ENCODE measurements around the gene BPTF.

BPTF gene

GRCh38 chr17:67942810-67943209 lies 117.5 kb downstream of the BPTF start:
- Histone ChIP-seq H3K27me3 (ENCODE audit: control insufficient read depth in 3 of 3, insufficient read depth in 3 of 3, low read depth in 1 of 3, low read length in 3 of 3) (no peaks in the 10 kb centered on the region), H4K91ac (ENCODE audit: low read depth, low read length, poor library complexity) (no peak overlapping the region), H2AK5ac (ENCODE audit: low read depth, low read length) (no peak overlapping the region), H3K18ac (ENCODE audit: low read length) (no peak overlapping the region), H3K23ac (ENCODE audit: low read depth, low read length, poor library complexity) (no peak overlapping the region), H3K4me1 (ENCODE audit: control insufficient read depth in 2 of 2, insufficient read depth in 1 of 2, low read depth in 1 of 2, low read length in 2 of 2) (no peaks in the 10 kb centered on the region), H4K8ac (ENCODE audit: low read depth, low read length) (no peak overlapping the region), H3K4ac (ENCODE audit: low read length) (no peak overlapping the region), H3K4me2 (ENCODE audit: insufficient read depth, low read length, poor library complexity, severe bottlenecking) (no peak overlapping the region), H2BK120ac (ENCODE audit: low read depth, low read length) (no peak overlapping the region), H3K27ac (replicated peaks; ENCODE audit: low read length) (no peak overlapping the region), H3K14ac (ENCODE audit: low read length) (no peak overlapping the region), H3K9ac (ENCODE audit: low read depth, low read length, poor library complexity) (no peak overlapping the region), H3K9me3 (replicated peaks in 1 of 2; ENCODE audit: control insufficient read depth in 2 of 2, insufficient read depth in 1 of 2, low read depth in 1 of 2, low read length in 2 of 2) (no peaks in the 10 kb centered on the region), H3K79me1 (ENCODE audit: low read depth, low read length) (no peaks in the 10 kb centered on the region), H3K36me3 (replicated peaks in 1 of 2; ENCODE audit: control insufficient read depth in 2 of 2, insufficient read depth in 2 of 2, low read length in 2 of 2) (peaks cover 41 to 99% of the 10 kb centered on the region in 2 donors), H2BK15ac (ENCODE audit: low read length) (no peak overlapping the region), H2AFZ (ENCODE audit: low read length) (no peak overlapping the region), H2BK12ac (ENCODE audit: low read length) (no peak overlapping the region), H2BK5ac (ENCODE audit: low read length) (no peak overlapping the region), H3K4me3 (ENCODE audit: low read length in 2 of 2) (no peak overlapping the region)
- DNase-seq (ENCODE audit: low spot score) = no peak
- no CpG with 5 or more reads among the region's 3 CpGs for WGBS, 2 donors (ENCODE audit: extremely low coverage in 2 of 2, insufficient read length in 2 of 2, insufficient replicate concordance in 1 of 2)

GRCh38 chr17:67944035-67944434 lies 118.7 kb downstream of the BPTF start:
- Histone ChIP-seq H3K4me2 (ENCODE audit: insufficient read depth, low read length, poor library complexity, severe bottlenecking) (no peak overlapping the region), H3K4me3 (ENCODE audit: low read length in 2 of 2) (no peak overlapping the region), H2BK120ac (ENCODE audit: low read depth, low read length) (no peak overlapping the region), H4K8ac (ENCODE audit: low read depth, low read length) (no peak overlapping the region), H3K36me3 (replicated peaks in 1 of 2; ENCODE audit: control insufficient read depth in 2 of 2, insufficient read depth in 2 of 2, low read length in 2 of 2) (peaks cover 51 to 99% of the 10 kb centered on the region in 2 donors), H3K4ac (ENCODE audit: low read length) (no peak overlapping the region), H3K79me1 (ENCODE audit: low read depth, low read length) (peaks cover under 1% of the 10 kb centered on the region), H2AK5ac (ENCODE audit: low read depth, low read length) (no peak overlapping the region), H3K18ac (ENCODE audit: low read length) (no peak overlapping the region), H3K9ac (ENCODE audit: low read depth, low read length, poor library complexity) (no peak overlapping the region), H2AFZ (ENCODE audit: low read length) (no peak overlapping the region), H3K27ac (replicated peaks; ENCODE audit: low read length) (no peak overlapping the region), H3K9me3 (replicated peaks in 1 of 2; ENCODE audit: control insufficient read depth in 2 of 2, insufficient read depth in 1 of 2, low read depth in 1 of 2, low read length in 2 of 2) (no peaks in the 10 kb centered on the region), H2BK12ac (ENCODE audit: low read length) (no peak overlapping the region), H3K14ac (ENCODE audit: low read length) (no peak overlapping the region), H3K27me3 (ENCODE audit: control insufficient read depth in 3 of 3, insufficient read depth in 3 of 3, low read depth in 1 of 3, low read length in 3 of 3) (no peaks in the 10 kb centered on the region), H4K91ac (ENCODE audit: low read depth, low read length, poor library complexity) (peak overlapping the region; percentile 46), H3K4me1 (ENCODE audit: control insufficient read depth in 2 of 2, insufficient read depth in 1 of 2, low read depth in 1 of 2, low read length in 2 of 2) (no peaks in the 10 kb centered on the region), H2BK5ac (ENCODE audit: low read length) (no peak overlapping the region), H3K23ac (ENCODE audit: low read depth, low read length, poor library complexity) (no peak overlapping the region), H2BK15ac (ENCODE audit: low read length) (no peak overlapping the region)
- no peak for DNase-seq (ENCODE audit: low spot score)
- no CpG with 5 or more reads among the region's 5 CpGs for WGBS, 2 donors (ENCODE audit: extremely low coverage in 2 of 2, insufficient read length in 2 of 2, insufficient replicate concordance in 1 of 2)

GRCh38 chr17:67946513-67946912 lies 121.2 kb downstream of the BPTF start:
- Histone ChIP-seq H3K4me3 (ENCODE audit: low read length in 2 of 2) (no peak overlapping the region), H3K18ac (ENCODE audit: low read length) (no peak overlapping the region), H2BK5ac (ENCODE audit: low read length) (no peak overlapping the region), H2BK12ac (ENCODE audit: low read length) (no peak overlapping the region), H3K4me1 (ENCODE audit: control insufficient read depth in 2 of 2, insufficient read depth in 1 of 2, low read depth in 1 of 2, low read length in 2 of 2) (no peaks in the 10 kb centered on the region), H3K9ac (ENCODE audit: low read depth, low read length, poor library complexity) (no peak overlapping the region), H4K91ac (ENCODE audit: low read depth, low read length, poor library complexity) (no peak overlapping the region), H3K27ac (replicated peaks; ENCODE audit: low read length) (no peak overlapping the region), H3K9me3 (replicated peaks in 1 of 2; ENCODE audit: control insufficient read depth in 2 of 2, insufficient read depth in 1 of 2, low read depth in 1 of 2, low read length in 2 of 2) (no peaks in the 10 kb centered on the region), H3K4ac (ENCODE audit: low read length) (no peak overlapping the region), H4K8ac (ENCODE audit: low read depth, low read length) (no peak overlapping the region), H3K4me2 (ENCODE audit: insufficient read depth, low read length, poor library complexity, severe bottlenecking) (no peak overlapping the region), H2AFZ (ENCODE audit: low read length) (no peak overlapping the region), H3K14ac (ENCODE audit: low read length) (no peak overlapping the region), H2BK15ac (ENCODE audit: low read length) (no peak overlapping the region), H3K36me3 (replicated peaks in 1 of 2; ENCODE audit: control insufficient read depth in 2 of 2, insufficient read depth in 2 of 2, low read length in 2 of 2) (peaks cover 49 to 100% of the 10 kb centered on the region in 2 donors), H2AK5ac (ENCODE audit: low read depth, low read length) (no peak overlapping the region), H3K79me1 (ENCODE audit: low read depth, low read length) (peaks cover 1% of the 10 kb centered on the region), H2BK120ac (ENCODE audit: low read depth, low read length) (no peak overlapping the region), H3K23ac (ENCODE audit: low read depth, low read length, poor library complexity) (no peak overlapping the region), H3K27me3 (ENCODE audit: control insufficient read depth in 3 of 3, insufficient read depth in 3 of 3, low read depth in 1 of 3, low read length in 3 of 3) (no peaks in the 10 kb centered on the region)
- no peak for DNase-seq (ENCODE audit: low spot score)

GRCh38 chr17:67947325-67947813 lies 122.1 kb downstream of the BPTF start:
- peaks cover 49 to 100% of the 10 kb centered on the region in 2 donors for H3K36me3 ChIP-seq (replicated peaks in 1 of 2; ENCODE audit: control insufficient read depth in 2 of 2, insufficient read depth in 2 of 2, low read length in 2 of 2)

More at GRCh38 chr17:67947325-67947813, 122.1 kb downstream of the BPTF start:
- H3K4me1 ChIP-seq (ENCODE audit: control insufficient read depth in 2 of 2, insufficient read depth in 1 of 2, low read depth in 1 of 2, low read length in 2 of 2) = no peaks in the 10 kb centered on the region
- H3K27ac ChIP-seq (replicated peaks; ENCODE audit: low read length) = no peak overlapping the region
- H3K14ac ChIP-seq (ENCODE audit: low read length) = no peak overlapping the region
- H2BK12ac ChIP-seq (ENCODE audit: low read length) = no peak overlapping the region
- H3K4me2 ChIP-seq (ENCODE audit: insufficient read depth, low read length, poor library complexity, severe bottlenecking) = no peak overlapping the region
- no peak overlapping the region for H3K9ac ChIP-seq (ENCODE audit: low read depth, low read length, poor library complexity)
- H2BK120ac ChIP-seq (ENCODE audit: low read depth, low read length) = no peak overlapping the region
- H3K4me3 ChIP-seq (ENCODE audit: low read length in 2 of 2) = no peak overlapping the region
- no peak overlapping the region for H3K18ac ChIP-seq (ENCODE audit: low read length)
- H2AK5ac ChIP-seq (ENCODE audit: low read depth, low read length) = no peak overlapping the region
- no CpG with 5 or more reads among the region's 5 CpGs for whole genome bisulfite sequencing, 2 donors (ENCODE audit: extremely low coverage in 2 of 2, insufficient read length in 2 of 2, insufficient replicate concordance in 1 of 2)
- H4K8ac ChIP-seq (ENCODE audit: low read depth, low read length) = no peak overlapping the region
- H3K4ac ChIP-seq (ENCODE audit: low read length) = no peak overlapping the region
- no peak for DNase-seq (ENCODE audit: low spot score)
- no peak overlapping the region for H2BK15ac ChIP-seq (ENCODE audit: low read length)
- peaks cover 1% of the 10 kb centered on the region for H3K79me1 ChIP-seq (ENCODE audit: low read depth, low read length)
- no peak overlapping the region for H4K91ac ChIP-seq (ENCODE audit: low read depth, low read length, poor library complexity)
- no peak overlapping the region for H2AFZ ChIP-seq (ENCODE audit: low read length)
- no peaks in the 10 kb centered on the region for H3K27me3 ChIP-seq (ENCODE audit: control insufficient read depth in 3 of 3, insufficient read depth in 3 of 3, low read depth in 1 of 3, low read length in 3 of 3)
- H3K23ac ChIP-seq (ENCODE audit: low read depth, low read length, poor library complexity) = no peak overlapping the region
- H2BK5ac ChIP-seq (ENCODE audit: low read length) = no peak overlapping the region
- H3K9me3 ChIP-seq (replicated peaks in 1 of 2; ENCODE audit: control insufficient read depth in 2 of 2, insufficient read depth in 1 of 2, low read depth in 1 of 2, low read length in 2 of 2) = no peaks in the 10 kb centered on the region

Data from neuronal stem cell (in vitro differentiated cells).